CD4-positive, alpha-beta memory T cell (primary cell): Measurements from ENCODE around the gene TFAP2D. TPM values are rescaled to one million over a fixed set of nuclear protein-coding genes. Genes with fewer than 3 reads are reported as not detected.
A peak's percentile ranks its signal among the peaks of the same experiment; 100 is the strongest.

Source experiments
- CTCF ChIA-PET: fragments of 350-600 bp; sonication (Branson Sonifier 250); formaldehyde crosslinking; loops from one replicate; lab custom pipeline; 2021; ENCODE audit warnings: inconsistent platforms; ENCODE audit not compliant: partially characterized antibody; lab: Charles Lee
- POLR2A ChIA-PET: fragments of 350-600 bp; sonication (Branson Sonifier 250); formaldehyde crosslinking; loops from one replicate; lab custom pipeline; 2021; ENCODE audit not compliant: partially characterized antibody; lab: Charles Lee
- DNase-seq, 5 donors: peaks; one replicate each; pipeline versions ENCODE4 v3.0.0 to v3.0.0-alpha.2; 2020 to 2022; ENCODE audit warnings: mixed read lengths in 1 of 5
- H3K27ac ChIP-seq: one replicate; pipeline ENCODE4 v1.7.0; 2013; ENCODE audit warnings: low read depth, low read length
- H3K27me3 ChIP-seq: 2 replicates; pipeline ENCODE4 v1.7.0; 2013; ENCODE audit warnings: mild to moderate bottlenecking, low read length, moderate library complexity; ENCODE audit not compliant: insufficient read depth
- H3K36me3 ChIP-seq: 2 replicates; pipeline ENCODE4 v1.7.0; 2013; ENCODE audit warnings: mild to moderate bottlenecking, low read length, moderate library complexity; ENCODE audit not compliant: insufficient read depth
- H3K4me1 ChIP-seq: 2 replicates; pipeline ENCODE4 v1.7.0; 2013; ENCODE audit warnings: mild to moderate bottlenecking, low read length, moderate library complexity; ENCODE audit not compliant: insufficient read depth
- H3K4me3 ChIP-seq, 2 donors: one replicate each; pipeline ENCODE4 v1.7.0; 2013; ENCODE audit warnings: low read length in 2 of 2, mild to moderate bottlenecking in 1 of 2
- H3K9me3 ChIP-seq, 2 donors: one replicate each; pipeline ENCODE4 v1.7.0; 2013; ENCODE audit warnings: low read length in 2 of 2, control low read depth in 1 of 2; ENCODE audit not compliant: control insufficient read depth in 1 of 2
- H3K27ac Mint-ChIP-seq, 7 donors: one replicate each; pipeline ENCODE4 v1.8.0; 2020 to 2021; ENCODE audit warnings: mixed read lengths in 7 of 7, mild to moderate bottlenecking in 6 of 7, inconsistent platforms in 3 of 7, moderate library complexity in 3 of 7
- H3K27me3 Mint-ChIP-seq, 2 donors: one replicate each; pipeline ENCODE4 v1.8.0; 2020 to 2021; ENCODE audit warnings: mixed read lengths in 2 of 2
- H3K36me3 Mint-ChIP-seq, 2 donors: one replicate each; pipeline ENCODE4 v1.8.0; 2020 to 2021; ENCODE audit warnings: mixed read lengths in 2 of 2, inconsistent platforms in 1 of 2, mild to moderate bottlenecking in 1 of 2
- H3K4me1 Mint-ChIP-seq, 4 donors: one replicate each; pipeline ENCODE4 v1.8.0; 2020 to 2021; ENCODE audit warnings: mixed read lengths in 4 of 4, mild to moderate bottlenecking in 1 of 4
- H3K4me3 Mint-ChIP-seq, 8 donors: one replicate each; pipeline ENCODE4 v1.8.0; 2020 to 2021; ENCODE audit warnings: mixed read lengths in 8 of 8, mild to moderate bottlenecking in 7 of 8, moderate library complexity in 6 of 8, inconsistent platforms in 3 of 8
- H3K9me3 Mint-ChIP-seq, 8 donors: one replicate each; pipeline ENCODE4 v1.8.0; 2020 to 2021; ENCODE audit warnings: mixed read lengths in 8 of 8, mild to moderate bottlenecking in 5 of 8, inconsistent platforms in 3 of 8, moderate library complexity in 1 of 8
- intact Hi-C: fragments of 100-400 bp; cut with micrococcal nuclease; formaldehyde crosslinking; loops from one replicate; pipeline ENCODE4 v1.15.1; 2023
- polyA plus RNA-seq, 2 donors: library from polyadenylated mRNA; unstranded; fragments of 300-500 nt; fragmentation: Illumina TruSeq; gene quantifications; one replicate each; pipeline ENCODE4 v1.2.3, GENCODE V29; 2021
- total RNA-seq, 2 experiments: library from RNA; stranded (reverse); gene quantifications; one replicate each; pipeline ENCODE4 v1.2.3, GENCODE V29; 2021

TFAP2D gene
- total and polyA plus RNA-seq, 4 experiments from 2014 or later, result not detected

GRCh38 chr6:50712291-50712690, 1.0 kb upstream of the TFAP2D start:
- Histone ChIP-seq H3K4me1 (no peaks in the 10 kb centered on the region), H3K36me3 (no peaks in the 10 kb centered on the region), H3K9me3 (no peaks in the 10 kb centered on the region), H3K4me3 (no peak overlapping the region), H3K27me3 (peaks cover 6% of the 10 kb centered on the region), H3K27ac (no peak overlapping the region)
- no peak for DNase-seq
- Mint-ChIP-seq H3K9me3 (peaks cover 0 to 27% (median 14%) of the 10 kb centered on the region in 8 donors), H3K4me3 (no peak overlapping the region), H3K36me3 (peaks cover 0 to 4% of the 10 kb centered on the region in 2 donors), H3K27me3 (peaks cover 23 to 36% of the 10 kb centered on the region in 2 donors), H3K27ac (no peak overlapping the region), H3K4me1 (peaks cover 0 to 4% (median 0%) of the 10 kb centered on the region in 4 donors)
- ChIA-PET POLR2A (no interaction called here), CTCF (no interaction called here)
- intact Hi-C loops, result no loop called here

- POLR2A ChIA-PET, result no interaction called here
- intact Hi-C loops, result no loop called here
- H3K27me3 ChIP-seq, result peaks cover 6% of the 10 kb centered on the region
These were observed 706 bp downstream of the TFAP2D start for GRCh38 chr6:50713977-50714486.

GRCh38 chr6:50714487-50715379, 1.4 kb downstream of the TFAP2D start:
- CTCF ChIA-PET, result no interaction called here
- Histone ChIP-seq H3K27me3 (peaks cover 11% of the 10 kb centered on the region), H3K27ac (no peak overlapping the region), H3K9me3 (no peaks in the 10 kb centered on the region), H3K4me3 (no peak overlapping the region), H3K36me3 (no peaks in the 10 kb centered on the region), H3K4me1 (no peaks in the 10 kb centered on the region)
- Mint-ChIP-seq H3K4me3 (no peak overlapping the region), H3K27me3 (peaks cover 22 to 34% of the 10 kb centered on the region in 2 donors), H3K36me3 (peaks cover 0 to 4% of the 10 kb centered on the region in 2 donors), H3K9me3 (peaks cover 0 to 24% (median 9%) of the 10 kb centered on the region in 8 donors), H3K4me1 (peaks cover 0 to 4% (median 0%) of the 10 kb centered on the region in 4 donors), H3K27ac (peak overlapping the region in 1 of 7 donors; percentile 75)
- no peak for DNase-seq
- intact Hi-C loops, result no loop called here
- POLR2A ChIA-PET, result no interaction called here

More at GRCh38 chr6:50713977-50714486, 706 bp downstream of the TFAP2D start:
- no peak overlapping the region for H3K4me3 Mint-ChIP-seq
- peak overlapping the region in 1 of 7 donors; percentile 75 for H3K27ac Mint-ChIP-seq
- H3K9me3 Mint-ChIP-seq, result peaks cover 0 to 23% (median 8%) of the 10 kb centered on the region in 8 donors
- Histone ChIP-seq H3K9me3 (no peaks in the 10 kb centered on the region), H3K4me3 (no peak overlapping the region), H3K36me3 (no peaks in the 10 kb centered on the region), H3K27ac (no peak overlapping the region), H3K4me1 (no peaks in the 10 kb centered on the region)
- H3K4me1 Mint-ChIP-seq, result peaks cover 0 to 4% (median 0%) of the 10 kb centered on the region in 4 donors
- H3K27me3 Mint-ChIP-seq, result peaks cover 22 to 34% of the 10 kb centered on the region in 2 donors
- peaks cover 0 to 4% of the 10 kb centered on the region in 2 donors for H3K36me3 Mint-ChIP-seq
- no peak for DNase-seq
- CTCF ChIA-PET, result interaction anchor here (0.7 kb wide), 1 partner anchor 26 kb away, joined by 4 read pairs; no protein-coding TSS in a partner anchor

GRCh38 chr6:50716899-50717509, 3.7 kb downstream of the TFAP2D start:
- no peak for DNase-seq
- H3K36me3 ChIP-seq, result no peaks in the 10 kb centered on the region
- no peak overlapping the region for H3K27ac Mint-ChIP-seq
- peaks cover 0 to 4% of the 10 kb centered on the region in 2 donors for H3K36me3 Mint-ChIP-seq
- no peak overlapping the region for H3K4me3 Mint-ChIP-seq
- H3K27ac ChIP-seq, result no peak overlapping the region
- no peak overlapping the region for H3K4me3 ChIP-seq
- H3K4me1 Mint-ChIP-seq, result peaks cover 0 to 4% (median 0%) of the 10 kb centered on the region in 4 donors
- CTCF ChIA-PET, result no interaction called here
- no peaks in the 10 kb centered on the region for H3K4me1 ChIP-seq
- H3K27me3 Mint-ChIP-seq, result peaks cover 20 to 40% of the 10 kb centered on the region in 2 donors
- intact Hi-C loops, result no loop called here
- H3K9me3 Mint-ChIP-seq, result peaks cover 0 to 25% (median 10%) of the 10 kb centered on the region in 8 donors
- H3K27me3 ChIP-seq, result peaks cover 12% of the 10 kb centered on the region
- POLR2A ChIA-PET, result no interaction called here
- H3K9me3 ChIP-seq, result no peaks in the 10 kb centered on the region

- Mint-ChIP-seq H3K27ac (no peak overlapping the region), H3K9me3 (peaks cover 0 to 30% (median 12%) of the 10 kb centered on the region in 8 donors)
- intact Hi-C loops, result no loop called here
These were observed 4.6 kb downstream of the TFAP2D start for GRCh38 chr6:50717734-50718457.

GRCh38 chr6:50718566-50718965, 5.2 kb downstream of the TFAP2D start:
- Histone ChIP-seq H3K4me1 (no peaks in the 10 kb centered on the region), H3K36me3 (no peaks in the 10 kb centered on the region), H3K9me3 (no peaks in the 10 kb centered on the region), H3K27ac (no peak overlapping the region), H3K4me3 (no peak overlapping the region), H3K27me3 (peaks cover 12% of the 10 kb centered on the region)
- Mint-ChIP-seq H3K9me3 (peaks cover 0 to 31% (median 13%) of the 10 kb centered on the region in 8 donors), H3K27me3 (peaks cover 27 to 43% of the 10 kb centered on the region in 2 donors), H3K27ac (no peak overlapping the region), H3K4me1 (peaks cover 0 to 4% (median 0%) of the 10 kb centered on the region in 4 donors), H3K36me3 (peaks cover 0 to 4% of the 10 kb centered on the region in 2 donors), H3K4me3 (no peak overlapping the region)
- POLR2A ChIA-PET, result no interaction called here
- intact Hi-C loops, result no loop called here
- CTCF ChIA-PET, result no interaction called here
- DNase-seq, result no peak

More at GRCh38 chr6:50717734-50718457, 4.6 kb downstream of the TFAP2D start:
- ChIA-PET CTCF (no interaction called here), POLR2A (no interaction called here)
- Histone ChIP-seq H3K27ac (no peak overlapping the region), H3K4me3 (no peak overlapping the region), H3K4me1 (no peaks in the 10 kb centered on the region), H3K27me3 (peaks cover 12% of the 10 kb centered on the region), H3K9me3 (no peaks in the 10 kb centered on the region), H3K36me3 (no peaks in the 10 kb centered on the region)
- Mint-ChIP-seq H3K36me3 (peaks cover 0 to 4% of the 10 kb centered on the region in 2 donors), H3K27me3 (peaks cover 24 to 43% of the 10 kb centered on the region in 2 donors), H3K4me1 (peaks cover 0 to 4% (median 0%) of the 10 kb centered on the region in 4 donors), H3K4me3 (no peak overlapping the region)
- no peak for DNase-seq
